Measurements from ENCODE around the gene TKFC. TPM values are rescaled to one million over a fixed set of nuclear protein-coding genes. Genes with fewer than 3 reads are reported as not detected.

The TKFC gene
- total and polyA plus RNA-seq, 12 donors: 66.9 to 603 (median 252) TPM

DNA sequence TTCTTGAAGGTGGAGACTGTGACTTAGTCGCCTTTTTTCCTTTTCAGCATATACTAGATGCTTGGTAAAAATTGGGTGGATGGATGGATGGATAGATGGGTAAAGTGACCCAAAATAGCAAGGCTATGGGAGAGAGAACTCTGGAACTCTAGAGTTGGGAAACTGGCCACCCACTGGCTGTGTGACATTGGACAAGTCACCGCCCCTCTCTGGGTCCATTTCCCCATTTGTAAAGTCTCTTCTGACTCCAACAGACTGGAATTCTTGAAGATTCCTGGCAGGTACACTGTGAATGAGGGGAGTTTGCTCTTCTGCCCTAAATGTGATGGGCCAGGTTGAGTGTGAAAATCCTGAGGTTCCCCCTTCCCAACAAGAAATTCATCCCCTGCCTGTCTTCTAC is 8.0 kb downstream of the TKFC start:
- intact Hi-C loops (cut with DNase I): no loop called here
- Histone ChIP-seq H3K27me3 (no peaks in the 10 kb centered on the region), H3K36me3 (replicated peaks in 1 of 2) (peaks cover 0 to 29% of the 10 kb centered on the region in 2 donors), H3K4me3 (no peak overlapping the region), H3K4me1 (replicated peaks in 1 of 2) (peaks cover 9 to 40% of the 10 kb centered on the region in 2 donors), H3K9me3 (replicated peaks in 1 of 3) (no peaks in the 10 kb centered on the region), H3K27ac (peak overlapping the region in 1 of 5 donors; percentile 98)
- TF ChIP-seq POLR2A (IDR thresholded peaks at IDR 0.05): no peak
- TF ChIP-seq, protein P1, sequence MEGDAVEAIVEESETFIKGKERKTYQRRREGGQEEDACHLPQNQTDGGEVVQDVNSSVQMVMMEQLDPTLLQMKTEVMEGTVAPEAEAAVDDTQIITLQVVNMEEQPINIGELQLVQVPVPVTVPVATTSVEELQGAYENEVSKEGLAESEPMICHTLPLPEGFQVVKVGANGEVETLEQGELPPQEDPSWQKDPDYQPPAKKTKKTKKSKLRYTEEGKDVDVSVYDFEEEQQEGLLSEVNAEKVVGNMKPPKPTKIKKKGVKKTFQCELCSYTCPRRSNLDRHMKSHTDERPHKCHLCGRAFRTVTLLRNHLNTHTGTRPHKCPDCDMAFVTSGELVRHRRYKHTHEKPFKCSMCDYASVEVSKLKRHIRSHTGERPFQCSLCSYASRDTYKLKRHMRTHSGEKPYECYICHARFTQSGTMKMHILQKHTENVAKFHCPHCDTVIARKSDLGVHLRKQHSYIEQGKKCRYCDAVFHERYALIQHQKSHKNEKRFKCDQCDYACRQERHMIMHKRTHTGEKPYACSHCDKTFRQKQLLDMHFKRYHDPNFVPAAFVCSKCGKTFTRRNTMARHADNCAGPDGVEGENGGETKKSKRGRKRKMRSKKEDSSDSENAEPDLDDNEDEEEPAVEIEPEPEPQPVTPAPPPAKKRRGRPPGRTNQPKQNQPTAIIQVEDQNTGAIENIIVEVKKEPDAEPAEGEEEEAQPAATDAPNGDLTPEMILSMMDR (IDR thresholded peaks at IDR 0.05): no peak
- DNase-seq: no peak
- WGBS, 4 donors: 94 to 100% (median 97%) methylated on average over 2 of the region's 2 CpGs

DNA sequence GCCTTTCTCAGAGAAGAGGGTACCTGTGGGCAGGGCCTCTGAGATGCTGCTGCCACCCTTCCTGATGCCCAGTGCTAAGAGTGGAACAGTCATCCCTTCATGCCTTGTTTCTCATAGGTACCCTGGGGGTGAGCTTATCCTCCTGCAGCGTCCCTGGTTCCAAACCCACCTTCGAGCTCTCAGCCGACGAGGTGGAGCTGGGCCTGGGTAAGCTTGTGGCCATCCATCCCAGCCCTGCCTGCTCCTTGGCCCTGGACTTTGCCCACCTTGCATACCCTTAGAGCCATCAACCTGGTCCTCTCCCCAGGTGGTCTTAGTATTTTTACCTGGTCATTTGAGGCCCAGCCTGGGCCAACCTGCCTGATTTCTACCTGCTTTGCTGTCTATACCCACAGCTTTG is 8.7 kb downstream of the TKFC start:
- DNase-seq: peak in 1 of 7 donors; percentile 50
- Histone ChIP-seq H3K27me3 (no peaks in the 10 kb centered on the region), H3K27ac (peak overlapping the region; percentile 27 to 98 (median 83)), H3K36me3 (replicated peaks in 1 of 2) (peaks cover 0 to 29% of the 10 kb centered on the region in 2 donors), H3K4me1 (replicated peaks in 1 of 2) (peaks cover 16 to 41% of the 10 kb centered on the region in 2 donors), H3K9me3 (replicated peaks in 1 of 3) (no peaks in the 10 kb centered on the region), H3K4me3 (no peak overlapping the region)
- WGBS, 4 donors: 92 to 100% (median 95%) methylated on average over 4 of the region's 4 CpGs
- TF ChIP-seq POLR2A (IDR thresholded peaks at IDR 0.05): no peak
- TF ChIP-seq, protein P1 (IDR thresholded peaks at IDR 0.05): no peak
- intact Hi-C loops (cut with DNase I): no loop called here

DNA sequence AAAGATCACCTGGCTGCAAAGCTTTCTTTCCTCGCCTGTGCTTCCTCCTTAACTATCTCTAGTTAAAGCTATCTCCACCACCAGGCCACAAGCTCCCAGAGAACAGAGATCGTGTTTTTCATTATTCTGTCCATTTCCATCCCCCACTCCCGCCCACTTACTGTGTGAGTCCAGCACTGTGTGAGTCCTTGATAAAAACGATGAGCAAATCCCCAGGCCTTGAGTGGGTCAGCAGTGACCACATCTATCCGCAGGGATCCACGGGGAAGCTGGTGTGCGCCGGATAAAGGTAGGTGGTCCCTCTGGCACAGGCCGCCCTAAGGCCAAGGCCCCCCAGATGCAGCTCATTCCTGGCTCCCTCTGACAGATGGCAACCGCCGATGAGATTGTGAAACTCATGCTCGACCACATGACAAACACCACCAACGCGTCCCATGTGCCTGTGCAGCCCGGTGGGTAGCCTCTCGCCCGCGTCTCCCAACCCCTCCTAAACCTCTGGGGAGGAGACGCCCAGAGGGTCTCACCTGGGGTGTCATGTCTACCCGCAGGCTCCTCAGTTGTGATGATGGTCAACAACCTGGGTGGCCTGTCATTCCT is 9.3 kb downstream of the TKFC start:
- peaks cover 18 to 46% of the 10 kb centered on the region in 2 donors for H3K4me1 ChIP-seq (replicated peaks in 1 of 2)
- 60 to 72% (median 63%) methylated on average over 15 to 20 of the region's 20 CpGs for WGBS, 4 donors
- H3K4me3 ChIP-seq: peak overlapping the region in 1 of 4 donors; percentile 1
- TF ChIP-seq, protein P1 (IDR thresholded peaks at IDR 0.05): no peak
- TF ChIP-seq POLR2A (IDR thresholded peaks at IDR 0.05): peak in 1 of 2 donors; percentile 64
- H3K27me3 ChIP-seq: no peaks in the 10 kb centered on the region
- peak in 6 of 7 donors; percentile 73 to 86 (median 78) for DNase-seq
- peaks cover 0 to 29% of the 10 kb centered on the region in 2 donors for H3K36me3 ChIP-seq (replicated peaks in 1 of 2)
- H3K27ac ChIP-seq: peak overlapping the region; percentile 27 to 98 (median 83)
- intact Hi-C loops (cut with DNase I): no loop called here
- H3K9me3 ChIP-seq (replicated peaks in 1 of 3): no peaks in the 10 kb centered on the region

DNA sequence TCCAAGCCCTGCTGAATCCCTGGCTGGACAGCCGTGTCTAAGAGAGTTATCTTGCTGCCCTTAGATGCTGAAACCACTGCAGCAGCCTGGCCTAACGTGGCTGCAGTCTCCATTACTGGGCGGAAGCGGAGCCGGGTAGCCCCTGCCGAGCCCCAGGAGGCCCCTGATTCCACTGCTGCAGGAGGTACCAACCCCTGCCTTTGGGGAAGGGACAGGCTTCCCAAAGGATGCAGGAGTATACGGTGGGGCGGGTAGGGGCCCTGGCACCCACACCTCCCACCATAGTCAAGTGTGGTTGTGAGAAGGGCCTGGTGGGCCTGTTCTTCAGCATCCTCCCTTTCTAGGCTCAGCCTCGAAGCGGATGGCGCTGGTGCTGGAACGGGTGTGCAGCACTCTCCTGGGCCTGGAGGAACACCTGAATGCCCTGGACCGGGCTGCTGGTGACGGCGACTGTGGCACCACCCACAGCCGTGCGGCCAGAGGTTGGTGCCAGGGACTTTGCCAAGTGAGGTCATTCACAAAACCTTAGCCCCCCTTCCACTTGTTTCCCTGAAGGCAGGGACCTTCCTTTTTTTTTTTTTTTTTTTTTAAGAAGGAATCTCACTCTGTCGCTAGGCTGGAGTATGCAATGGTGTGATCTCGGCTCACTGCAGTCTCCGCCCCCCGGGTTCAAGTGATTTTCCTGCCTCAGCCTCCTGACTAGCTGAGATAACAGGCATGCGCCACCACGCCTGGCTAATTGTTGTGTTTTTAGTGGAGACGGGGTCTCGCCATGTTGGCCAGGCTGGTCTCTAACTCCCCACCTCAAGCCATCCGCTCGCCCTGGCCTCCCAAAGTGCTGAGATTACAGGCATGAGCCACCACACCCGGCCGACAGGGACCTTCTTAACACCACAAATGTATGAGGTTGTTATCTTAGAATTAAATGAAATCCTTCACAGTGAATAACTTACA is 11.0 kb downstream of the TKFC start:
- Histone ChIP-seq H3K4me3 (no peak overlapping the region), H3K4me1 (replicated peaks in 1 of 2) (peaks cover 30 to 61% of the 10 kb centered on the region in 2 donors), H3K27me3 (no peaks in the 10 kb centered on the region), H3K36me3 (replicated peaks in 1 of 2) (peaks cover 0 to 24% of the 10 kb centered on the region in 2 donors), H3K9me3 (replicated peaks in 1 of 3) (no peaks in the 10 kb centered on the region), H3K27ac (peak overlapping the region in 4 of 5 donors; percentile 76 to 98 (median 86))
- TF ChIP-seq POLR2A (IDR thresholded peaks at IDR 0.05): peak in 1 of 2 donors; percentile 24
- TF ChIP-seq, protein P1 (IDR thresholded peaks at IDR 0.05): no peak
- intact Hi-C loops (cut with DNase I): no loop called here
- DNase-seq: peak in 3 of 7 donors; percentile 65 to 69 (median 67)
- 77 to 90% (median 84%) methylated on average over 20 to 29 of the region's 29 CpGs for WGBS, 4 donors

All from adrenal gland (tissue), 12 donors.